SU-DHL-6 (cell line): ENCODE results near the gene ATOH8.

Experiments used
- H2AFZ ChIP-seq: fragments of 200-600 bp; sonication (generic); 2 replicates; pipeline ENCODE4 v1.6.1; 2014; ENCODE audit warnings: low read depth, mild to moderate bottlenecking, moderate library complexity, mixed read lengths, antibody characterized with exemption, low read length; ENCODE audit not compliant: severe bottlenecking
- H3F3A ChIP-seq: fragments of 200-600 bp; shearing (Covaris generic); 2 replicates; pipeline ENCODE4 v1.6.0; 2016; ENCODE audit warnings: antibody characterized with exemption, mild to moderate bottlenecking; ENCODE audit not compliant: insufficient read depth
- H3K27ac ChIP-seq: fragments of 200-600 bp; sonication (generic); 2 replicates; pipeline ENCODE4 v1.5.1; 2016; ENCODE audit warnings: low read depth, mild to moderate bottlenecking, low read length, moderate library complexity, mixed read lengths
- H3K27me3 ChIP-seq: fragments of 200-600 bp; sonication (generic), shearing (Covaris generic); 2 replicates; pipeline ENCODE4 v1.6.0; 2014; ENCODE audit warnings: mild to moderate bottlenecking, low read length
- H3K36me3 ChIP-seq: fragments of 200-600 bp; sonication (generic); 2 replicates; pipeline ENCODE4 v1.6.1; 2014; ENCODE audit warnings: mild to moderate bottlenecking, low read length, mixed read lengths
- H3K4me2 ChIP-seq: fragments of 300-600, 200-600 bp; shearing (Covaris generic), sonication (generic); 2 replicates; pipeline ENCODE4 v1.6.0; 2014; ENCODE audit warnings: low read length, low read depth, mild to moderate bottlenecking; ENCODE audit not compliant: poor library complexity, severe bottlenecking
- H3K4me3 ChIP-seq: fragments of 200-600 bp; sonication (generic); 2 replicates; pipeline ENCODE4 v1.5.1; 2014; ENCODE audit warnings: antibody characterized with exemption, low read length, mild to moderate bottlenecking, mixed read lengths; ENCODE audit not compliant: insufficient read depth, poor library complexity, severe bottlenecking
- H3K79me2 ChIP-seq: fragments of 200-600 bp; sonication (generic); 2 replicates; pipeline ENCODE4 v1.6.1; 2014; ENCODE audit warnings: mild to moderate bottlenecking, low read length, moderate library complexity; ENCODE audit not compliant: insufficient read depth
- H3K9ac ChIP-seq: fragments of 200-600 bp; sonication (generic); 2 replicates; pipeline ENCODE4 v1.7.0; 2014; ENCODE audit warnings: mild to moderate bottlenecking, low read length
- H3K9me2 ChIP-seq: fragments of 200-600 bp; sonication (generic); replicated peaks from 2 replicates; pipeline ENCODE4 v1.6.1; 2014; ENCODE audit warnings: low read length; ENCODE audit not compliant: insufficient read depth
- H3K9me3 ChIP-seq: fragments of 200-600 bp; sonication (generic); 2 replicates; pipeline ENCODE4 v1.6.1; 2014; ENCODE audit warnings: low read length, mixed read lengths; ENCODE audit not compliant: insufficient read depth
- H4K20me1 ChIP-seq: fragments of 200-600 bp; sonication (generic); 2 replicates; pipeline ENCODE4 v1.6.1; 2014; ENCODE audit warnings: low read depth, mild to moderate bottlenecking, antibody characterized with exemption, low read length, moderate library complexity, mixed read lengths
- EZH2phosphoT487 ChIP-seq: fragments of 200-600 bp; sonication (generic), shearing (Covaris generic); conservative IDR thresholded peaks from 2 replicates; pipeline ENCODE4 v1.6.1; 2018; ENCODE audit warnings: mild to moderate bottlenecking, antibody characterized with exemption, low read length, moderate library complexity, mixed read lengths
- TF ChIP-seq, protein P1 (sequence below): fragments of 200-600 bp; sonication (generic); IDR thresholded peaks from one replicate; pipeline ENCODE4 v1.5.1; 2017; ENCODE audit warnings: antibody characterized with exemption, mild to moderate bottlenecking, low read length, moderate library complexity; ENCODE audit not compliant: insufficient read depth, poor library complexity, severe bottlenecking

Gene ATOH8

DNA sequence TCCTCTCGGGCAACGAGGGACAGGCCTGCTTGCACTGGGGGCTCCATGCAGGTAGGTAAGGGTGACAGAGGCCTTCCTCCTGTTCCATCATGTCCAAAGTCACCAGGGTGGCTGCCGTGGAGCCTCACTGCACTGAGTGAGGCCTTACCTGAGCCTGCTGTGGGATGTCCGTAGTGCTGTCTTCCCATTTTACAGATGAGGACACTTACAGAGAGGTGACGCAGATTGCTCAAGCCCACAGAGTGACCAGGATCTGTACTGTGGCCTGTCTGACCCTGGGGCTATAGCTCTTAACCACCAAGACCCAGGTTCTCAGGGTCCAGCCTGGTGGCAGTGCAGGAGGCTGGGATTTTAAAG, 5.4 kb downstream of the ATOH8 start:
- H3K9me3 ChIP-seq: no peaks in the 10 kb centered on the region
- H3K4me2 ChIP-seq: no peak overlapping the region
- no peak overlapping the region for H3K4me3 ChIP-seq
- no peak overlapping the region for H3K9ac ChIP-seq
- H3K36me3 ChIP-seq: no peaks in the 10 kb centered on the region
- H3K27ac ChIP-seq: no peak overlapping the region
- no peak overlapping the region for H2AFZ ChIP-seq
- no peak for TF ChIP-seq EZH2phosphoT487
- TF ChIP-seq, protein P1, sequence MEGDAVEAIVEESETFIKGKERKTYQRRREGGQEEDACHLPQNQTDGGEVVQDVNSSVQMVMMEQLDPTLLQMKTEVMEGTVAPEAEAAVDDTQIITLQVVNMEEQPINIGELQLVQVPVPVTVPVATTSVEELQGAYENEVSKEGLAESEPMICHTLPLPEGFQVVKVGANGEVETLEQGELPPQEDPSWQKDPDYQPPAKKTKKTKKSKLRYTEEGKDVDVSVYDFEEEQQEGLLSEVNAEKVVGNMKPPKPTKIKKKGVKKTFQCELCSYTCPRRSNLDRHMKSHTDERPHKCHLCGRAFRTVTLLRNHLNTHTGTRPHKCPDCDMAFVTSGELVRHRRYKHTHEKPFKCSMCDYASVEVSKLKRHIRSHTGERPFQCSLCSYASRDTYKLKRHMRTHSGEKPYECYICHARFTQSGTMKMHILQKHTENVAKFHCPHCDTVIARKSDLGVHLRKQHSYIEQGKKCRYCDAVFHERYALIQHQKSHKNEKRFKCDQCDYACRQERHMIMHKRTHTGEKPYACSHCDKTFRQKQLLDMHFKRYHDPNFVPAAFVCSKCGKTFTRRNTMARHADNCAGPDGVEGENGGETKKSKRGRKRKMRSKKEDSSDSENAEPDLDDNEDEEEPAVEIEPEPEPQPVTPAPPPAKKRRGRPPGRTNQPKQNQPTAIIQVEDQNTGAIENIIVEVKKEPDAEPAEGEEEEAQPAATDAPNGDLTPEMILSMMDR: no peak
- no peaks in the 10 kb centered on the region for H3F3A ChIP-seq
- H3K27me3 ChIP-seq: no peaks in the 10 kb centered on the region
- no peaks in the 10 kb centered on the region for H4K20me1 ChIP-seq
- no peaks in the 10 kb centered on the region for H3K79me2 ChIP-seq
- no peaks in the 10 kb centered on the region for H3K9me2 ChIP-seq

DNA sequence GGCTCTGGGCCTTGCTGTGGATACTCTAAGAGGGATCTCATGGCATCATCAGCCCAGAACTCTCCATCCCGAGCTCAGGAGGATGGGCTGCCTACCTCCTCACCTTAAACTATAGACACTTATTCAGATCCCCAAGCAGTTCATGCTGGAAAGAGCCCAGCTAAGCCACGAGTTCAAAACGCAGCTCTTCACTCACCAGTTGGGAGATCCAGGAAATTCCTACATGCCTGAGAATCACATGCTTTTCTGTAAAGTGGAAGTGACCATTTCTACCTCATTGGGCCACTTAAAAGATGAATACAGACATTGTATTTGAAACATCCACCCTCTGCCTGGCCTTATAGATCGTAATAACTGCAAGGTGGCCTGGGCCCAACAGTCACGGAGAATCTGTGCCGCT, 6.6 kb downstream of the ATOH8 start:
- Histone ChIP-seq H3F3A (no peaks in the 10 kb centered on the region), H3K9me3 (no peaks in the 10 kb centered on the region), H2AFZ (no peak overlapping the region), H3K9me2 (no peaks in the 10 kb centered on the region), H3K36me3 (no peaks in the 10 kb centered on the region), H3K27ac (no peak overlapping the region), H3K27me3 (no peaks in the 10 kb centered on the region), H3K4me2 (no peak overlapping the region), H3K9ac (no peak overlapping the region), H4K20me1 (no peaks in the 10 kb centered on the region), H3K4me3 (no peak overlapping the region), H3K79me2 (no peaks in the 10 kb centered on the region)
- TF ChIP-seq, protein P1: no peak
- no peak for TF ChIP-seq EZH2phosphoT487

DNA sequence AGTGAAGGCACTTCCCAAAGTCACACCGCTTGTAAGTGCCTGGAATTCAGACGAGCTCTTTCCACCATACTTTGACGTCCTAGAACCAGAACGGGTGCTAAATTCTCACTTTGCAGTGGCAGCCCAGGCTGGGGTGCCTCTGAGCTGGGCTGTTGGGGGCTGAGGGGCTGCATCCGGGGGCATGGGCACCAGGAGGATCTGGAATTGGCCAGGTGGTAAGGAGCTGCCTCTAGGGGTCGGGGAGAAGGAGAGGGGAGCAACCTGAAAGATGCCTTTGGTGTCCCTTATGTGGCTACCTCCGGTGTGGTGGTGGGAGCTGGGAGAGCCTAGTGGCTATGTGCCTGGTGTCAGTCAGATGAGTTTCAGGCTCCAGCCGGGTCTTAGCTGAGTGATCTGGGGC, 7.1 kb downstream of the ATOH8 start:
- H3K27ac ChIP-seq: no peak overlapping the region
- H3K36me3 ChIP-seq: no peaks in the 10 kb centered on the region
- no peaks in the 10 kb centered on the region for H3K9me3 ChIP-seq
- H3K79me2 ChIP-seq: no peaks in the 10 kb centered on the region
- H2AFZ ChIP-seq: no peak overlapping the region
- H3K4me3 ChIP-seq: no peak overlapping the region
- H3K9ac ChIP-seq: no peak overlapping the region
- no peaks in the 10 kb centered on the region for H4K20me1 ChIP-seq
- H3K27me3 ChIP-seq: no peaks in the 10 kb centered on the region
- H3K9me2 ChIP-seq: no peaks in the 10 kb centered on the region
- no peaks in the 10 kb centered on the region for H3F3A ChIP-seq
- H3K4me2 ChIP-seq: no peak overlapping the region
- no peak for TF ChIP-seq EZH2phosphoT487
- TF ChIP-seq, protein P1: no peak

DNA sequence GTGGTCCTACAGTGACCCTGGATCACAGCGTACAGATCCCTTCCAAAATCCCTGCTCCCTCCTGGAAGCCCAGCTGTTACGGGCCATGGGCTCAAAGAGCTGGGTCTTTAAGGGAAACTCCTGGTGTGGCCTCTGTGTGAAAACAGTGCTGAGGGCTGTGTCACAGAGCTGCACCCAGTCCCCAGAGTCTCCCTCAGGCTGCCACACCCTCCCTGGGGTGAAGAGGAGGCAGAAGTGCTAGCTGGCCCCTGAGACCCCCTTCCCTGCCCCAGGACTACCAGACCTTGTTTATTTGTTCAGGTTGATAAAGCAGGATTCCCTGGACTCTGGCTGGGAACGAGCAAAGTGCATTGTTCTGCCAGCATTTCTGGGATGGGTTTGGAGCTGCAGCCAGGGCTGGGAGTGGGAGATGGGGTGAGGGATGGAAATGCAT, 7.7 kb downstream of the ATOH8 start:
- no peak overlapping the region for H2AFZ ChIP-seq
- TF ChIP-seq EZH2phosphoT487: no peak
- TF ChIP-seq, protein P1: no peak
- no peaks in the 10 kb centered on the region for H3F3A ChIP-seq
- H3K27me3 ChIP-seq: no peaks in the 10 kb centered on the region
- H3K79me2 ChIP-seq: no peaks in the 10 kb centered on the region
- H3K4me2 ChIP-seq: no peak overlapping the region
- no peaks in the 10 kb centered on the region for H3K36me3 ChIP-seq
- no peaks in the 10 kb centered on the region for H3K9me2 ChIP-seq
- no peak overlapping the region for H3K27ac ChIP-seq
- no peaks in the 10 kb centered on the region for H3K9me3 ChIP-seq
- no peaks in the 10 kb centered on the region for H4K20me1 ChIP-seq
- no peak overlapping the region for H3K9ac ChIP-seq
- no peak overlapping the region for H3K4me3 ChIP-seq
